ENCODE results near the gene CDH5. TPM values are rescaled to one million over a fixed set of nuclear protein-coding genes. Genes with fewer than 3 reads are reported as not detected.

CDH5 gene
- total RNA-seq, 3 donors from 2014 or later: 5.5 to 17.0 (median 10.2) TPM

GRCh38 chr16:66367968-66368891, 1.7 kb downstream of the CDH5 start:
- Histone ChIP-seq H3K9me3 (no peaks in the 10 kb centered on the region), H3K4me1 (ENCODE audit: low read depth) (peaks cover 6% of the 10 kb centered on the region), H3K4me3 (no peak overlapping the region), H3K36me3 (ENCODE audit: low read depth) (no peaks in the 10 kb centered on the region)
- ATAC-seq: no peak
- DNase-seq: no peak
- TF ChIP-seq, protein P1, sequence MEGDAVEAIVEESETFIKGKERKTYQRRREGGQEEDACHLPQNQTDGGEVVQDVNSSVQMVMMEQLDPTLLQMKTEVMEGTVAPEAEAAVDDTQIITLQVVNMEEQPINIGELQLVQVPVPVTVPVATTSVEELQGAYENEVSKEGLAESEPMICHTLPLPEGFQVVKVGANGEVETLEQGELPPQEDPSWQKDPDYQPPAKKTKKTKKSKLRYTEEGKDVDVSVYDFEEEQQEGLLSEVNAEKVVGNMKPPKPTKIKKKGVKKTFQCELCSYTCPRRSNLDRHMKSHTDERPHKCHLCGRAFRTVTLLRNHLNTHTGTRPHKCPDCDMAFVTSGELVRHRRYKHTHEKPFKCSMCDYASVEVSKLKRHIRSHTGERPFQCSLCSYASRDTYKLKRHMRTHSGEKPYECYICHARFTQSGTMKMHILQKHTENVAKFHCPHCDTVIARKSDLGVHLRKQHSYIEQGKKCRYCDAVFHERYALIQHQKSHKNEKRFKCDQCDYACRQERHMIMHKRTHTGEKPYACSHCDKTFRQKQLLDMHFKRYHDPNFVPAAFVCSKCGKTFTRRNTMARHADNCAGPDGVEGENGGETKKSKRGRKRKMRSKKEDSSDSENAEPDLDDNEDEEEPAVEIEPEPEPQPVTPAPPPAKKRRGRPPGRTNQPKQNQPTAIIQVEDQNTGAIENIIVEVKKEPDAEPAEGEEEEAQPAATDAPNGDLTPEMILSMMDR (IDR thresholded peaks at IDR 0.05): no peak
- intact Hi-C loops (cut with DNase I, micrococcal nuclease): no loop called here

GRCh38 chr16:66369055-66369592, 2.6 kb downstream of the CDH5 start:
- Histone ChIP-seq H3K4me3 (no peak overlapping the region), H3K4me1 (ENCODE audit: low read depth) (peaks cover 4% of the 10 kb centered on the region), H3K9me3 (no peaks in the 10 kb centered on the region), H3K36me3 (ENCODE audit: low read depth) (no peaks in the 10 kb centered on the region)
- TF ChIP-seq, protein P1 (IDR thresholded peaks at IDR 0.05): no peak
- DNase-seq: peak in 1 of 3 donors; percentile 19
- intact Hi-C loops (cut with DNase I, micrococcal nuclease): no loop called here
- peak; percentile 6 for ATAC-seq

DNA sequence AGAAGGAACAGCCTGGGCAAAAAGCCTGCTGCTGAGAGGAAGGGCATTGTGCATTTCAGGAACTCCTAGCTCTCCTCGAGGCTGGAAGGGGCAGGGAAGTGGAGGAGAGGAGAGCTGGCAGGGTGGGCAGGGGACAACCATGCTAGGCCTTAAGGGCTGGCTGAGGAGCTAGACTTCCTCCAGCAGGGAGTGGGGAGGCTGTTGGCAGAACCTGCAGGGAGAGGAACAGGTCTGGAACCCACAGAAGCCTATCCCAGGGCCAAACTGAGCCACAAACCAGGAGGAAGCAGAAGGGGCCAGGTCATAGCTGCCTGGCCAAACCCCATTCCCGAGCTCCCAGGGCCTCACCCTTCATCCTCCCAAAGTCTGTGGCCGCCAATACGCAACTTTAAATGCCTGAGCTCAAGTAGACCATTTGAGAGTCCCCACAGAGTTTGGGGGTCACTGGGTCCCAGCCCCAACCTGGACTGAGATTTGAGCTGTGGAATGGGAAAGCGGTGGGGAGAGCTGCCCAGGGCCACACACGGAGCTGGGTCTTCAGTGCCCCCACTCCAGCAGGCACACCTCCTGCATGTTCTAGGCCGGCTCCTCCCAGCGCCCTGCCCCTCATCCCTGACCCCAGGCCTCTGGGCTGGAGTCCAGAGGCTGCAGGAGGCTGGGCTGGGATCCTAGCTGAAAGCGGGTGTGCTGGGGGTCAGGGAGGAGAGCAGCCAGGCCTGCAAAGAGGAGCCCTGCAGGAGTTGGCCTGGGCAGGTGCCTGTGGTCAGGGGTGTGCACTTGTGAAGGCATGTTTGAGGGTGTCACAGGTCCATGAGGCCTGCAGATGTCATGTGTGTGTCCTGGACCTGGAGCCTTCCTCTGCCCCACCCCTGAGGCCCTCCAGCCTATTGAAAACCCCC, 4.5 kb downstream of the CDH5 start:
- intact Hi-C loops (cut with DNase I, micrococcal nuclease): no loop called here
- Histone ChIP-seq H3K9me3 (no peaks in the 10 kb centered on the region), H3K36me3 (ENCODE audit: low read depth) (no peaks in the 10 kb centered on the region), H3K4me3 (no peak overlapping the region), H3K4me1 (ENCODE audit: low read depth) (no peaks in the 10 kb centered on the region)
- TF ChIP-seq, protein P1 (IDR thresholded peaks at IDR 0.05): no peak
- no peak for DNase-seq
- ATAC-seq: no peak

- H3K4me3 ChIP-seq: no peak overlapping the region
- ATAC-seq (no peak), DNase-seq (no peak)
- no peaks in the 10 kb centered on the region for H3K9me3 ChIP-seq
- intact Hi-C loops (cut with DNase I, micrococcal nuclease): no loop called here
- TF ChIP-seq, protein P1 (IDR thresholded peaks at IDR 0.05): no peak
- H3K36me3 ChIP-seq (ENCODE audit: low read depth): no peaks in the 10 kb centered on the region
- no peaks in the 10 kb centered on the region for H3K4me1 ChIP-seq (ENCODE audit: low read depth)
Observed at GRCh38 chr16:66372078-66372897, 5.8 kb downstream of the CDH5 start.

DNA sequence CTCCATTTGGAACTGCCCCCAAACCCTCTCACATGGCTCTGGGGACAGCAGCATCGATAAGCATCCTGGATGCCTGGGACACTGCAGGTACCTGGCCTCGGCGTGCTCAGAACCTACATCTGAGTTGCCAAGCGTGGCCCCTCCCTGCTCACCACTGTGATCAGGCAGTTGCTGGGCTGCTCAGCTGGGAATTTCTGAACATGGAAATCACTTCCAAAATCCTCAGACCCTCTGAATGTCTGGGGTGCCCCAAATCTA, 6.3 kb downstream of the CDH5 start:
- Histone ChIP-seq H3K4me3 (no peak overlapping the region), H3K4me1 (ENCODE audit: low read depth) (no peaks in the 10 kb centered on the region), H3K9me3 (no peaks in the 10 kb centered on the region), H3K36me3 (ENCODE audit: low read depth) (no peaks in the 10 kb centered on the region)
- ATAC-seq (no peak), DNase-seq (no peak)
- TF ChIP-seq, protein P1 (IDR thresholded peaks at IDR 0.05): no peak
- intact Hi-C loops (cut with DNase I, micrococcal nuclease): no loop called here
